ENCODE data around the gene PARD6B.
"Not testable (repeated sequence)": the region's sequence is repeated elsewhere in the genome, so short reads cannot be mapped to it uniquely, and the experiment has no call there.

The PARD6B gene

DNA sequence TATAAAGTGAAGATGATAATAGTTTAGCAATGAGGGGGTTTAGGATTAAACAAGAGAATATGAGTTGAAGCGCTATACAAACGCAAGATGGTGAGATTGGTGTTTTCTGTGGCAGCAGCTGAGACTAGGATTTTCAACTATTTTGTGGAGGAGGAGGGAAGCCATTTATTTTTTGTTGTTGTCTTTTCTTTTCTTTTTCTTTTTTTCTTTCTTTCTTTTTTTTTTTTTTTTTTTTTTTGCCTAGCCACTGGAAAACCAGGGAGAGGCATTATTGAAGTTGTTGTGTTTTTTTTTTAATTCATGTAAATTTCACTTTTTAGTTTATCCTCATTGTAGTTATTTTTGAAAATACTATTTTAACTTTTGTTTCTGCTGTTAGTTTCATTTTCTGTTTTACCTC is 15.9 kb downstream of the PARD6B start:
- no peak for FAIRE-seq

- no peak for FAIRE-seq
Measured at GRCh38 chr20:50750145-50750671, 18.8 kb downstream of the PARD6B start.

DNA sequence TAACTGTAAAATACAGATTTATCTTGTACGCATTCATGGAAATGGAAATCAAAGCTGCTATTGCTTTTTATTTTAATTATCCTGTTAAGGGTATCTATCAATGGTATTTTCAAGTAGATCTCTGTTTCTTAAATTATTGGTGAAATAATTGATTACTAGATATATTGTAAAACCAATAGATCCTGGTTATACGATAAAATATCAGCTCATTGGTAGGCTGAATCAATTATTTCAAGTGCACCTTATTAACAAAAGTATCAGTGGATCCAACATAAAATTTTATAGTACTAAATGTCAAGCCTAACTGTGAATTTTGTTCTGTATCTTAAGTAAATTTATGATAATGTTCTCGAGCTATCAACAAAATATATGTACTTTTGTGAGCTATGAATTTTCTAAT is 21.8 kb downstream of the PARD6B start:
- FAIRE-seq = no peak

GRCh38 chr20:50754420-50754819 is 23.0 kb downstream of the PARD6B start:
- no peak for FAIRE-seq

DNA sequence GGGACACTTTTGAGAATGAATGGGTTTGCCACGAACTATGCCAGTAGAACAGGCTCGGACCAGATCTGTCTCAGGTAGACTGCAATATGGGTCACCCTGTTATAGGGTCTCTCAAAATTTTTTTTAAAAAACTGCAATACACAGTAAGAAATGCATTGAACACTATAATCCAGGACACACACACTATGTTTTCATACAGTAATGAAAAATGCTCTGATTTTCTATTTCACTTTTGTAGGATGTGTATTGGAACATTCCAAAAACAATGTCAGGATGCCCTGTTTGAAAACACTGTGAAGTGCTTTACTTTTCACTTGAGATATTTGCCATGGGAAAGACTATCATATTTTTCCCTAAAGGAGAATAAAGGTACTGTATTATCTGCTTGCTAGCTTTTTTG is 25.1 kb downstream of the PARD6B start:
- no peak for FAIRE-seq

DNA sequence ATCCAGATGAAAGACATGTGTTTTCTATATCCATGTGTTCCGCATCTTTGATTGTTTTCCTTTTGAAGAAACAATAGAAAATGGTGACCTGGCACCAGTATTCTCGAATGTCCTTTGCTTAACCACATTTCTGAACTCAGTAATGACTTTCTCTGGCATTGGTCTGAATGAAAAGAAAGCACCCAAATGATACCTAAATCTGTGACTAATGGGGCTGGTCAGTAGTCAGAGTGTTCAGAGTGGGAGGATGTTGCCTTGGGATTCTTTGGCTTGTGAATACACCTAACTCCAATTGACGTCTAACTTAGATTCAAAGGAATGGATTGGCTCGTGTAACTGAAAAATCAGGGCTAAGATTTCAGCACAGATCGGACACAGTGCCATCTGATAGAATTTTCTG is 27.1 kb downstream of the PARD6B start:
- no peak for FAIRE-seq

DNA sequence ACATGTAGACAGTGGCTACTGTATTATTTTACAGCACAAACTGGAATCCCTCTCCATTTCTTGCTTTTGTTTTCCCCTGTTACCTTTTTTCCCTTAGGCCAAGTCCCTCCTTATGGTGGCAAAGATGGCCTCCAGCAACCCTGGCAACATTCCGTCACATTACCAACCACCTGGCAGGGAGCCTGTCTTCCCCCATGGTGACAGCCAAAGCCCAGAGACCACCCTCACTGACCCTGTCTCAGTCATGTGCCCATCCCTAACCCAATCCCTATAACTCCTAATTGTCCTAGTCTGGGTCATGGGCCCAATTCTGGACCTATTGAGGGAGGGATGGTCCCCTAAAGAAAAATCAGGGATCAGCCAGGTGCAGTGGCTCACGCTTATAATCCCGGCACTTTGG is 27.6 kb downstream of the PARD6B start:
- FAIRE-seq = no peak

GRCh38 chr20:50759678-50760077 is 28.3 kb downstream of the PARD6B start:
- no peak for FAIRE-seq

DNA sequence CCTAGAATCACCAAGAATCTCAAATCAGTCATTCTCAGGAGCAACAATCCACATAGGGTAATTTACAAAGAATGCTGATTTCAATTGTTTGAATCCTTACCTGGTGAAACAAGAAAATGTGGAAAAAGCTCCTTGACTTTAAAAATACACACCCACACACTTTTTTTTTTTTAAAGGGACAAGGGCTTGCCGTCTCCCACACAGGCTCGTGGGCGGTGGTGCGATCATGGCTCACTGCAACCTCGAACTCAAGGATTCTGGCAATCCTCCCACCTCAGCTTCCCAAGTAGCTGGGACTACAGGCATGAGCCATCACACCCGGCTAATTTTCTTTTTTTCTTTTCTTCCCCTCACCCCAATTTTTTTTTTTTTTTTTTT is 30.7 kb downstream of the PARD6B start:
- FAIRE-seq = no peak

GRCh38 chr20:50762435-50763220 is 31.2 kb downstream of the PARD6B start:
- no peak for FAIRE-seq

DNA sequence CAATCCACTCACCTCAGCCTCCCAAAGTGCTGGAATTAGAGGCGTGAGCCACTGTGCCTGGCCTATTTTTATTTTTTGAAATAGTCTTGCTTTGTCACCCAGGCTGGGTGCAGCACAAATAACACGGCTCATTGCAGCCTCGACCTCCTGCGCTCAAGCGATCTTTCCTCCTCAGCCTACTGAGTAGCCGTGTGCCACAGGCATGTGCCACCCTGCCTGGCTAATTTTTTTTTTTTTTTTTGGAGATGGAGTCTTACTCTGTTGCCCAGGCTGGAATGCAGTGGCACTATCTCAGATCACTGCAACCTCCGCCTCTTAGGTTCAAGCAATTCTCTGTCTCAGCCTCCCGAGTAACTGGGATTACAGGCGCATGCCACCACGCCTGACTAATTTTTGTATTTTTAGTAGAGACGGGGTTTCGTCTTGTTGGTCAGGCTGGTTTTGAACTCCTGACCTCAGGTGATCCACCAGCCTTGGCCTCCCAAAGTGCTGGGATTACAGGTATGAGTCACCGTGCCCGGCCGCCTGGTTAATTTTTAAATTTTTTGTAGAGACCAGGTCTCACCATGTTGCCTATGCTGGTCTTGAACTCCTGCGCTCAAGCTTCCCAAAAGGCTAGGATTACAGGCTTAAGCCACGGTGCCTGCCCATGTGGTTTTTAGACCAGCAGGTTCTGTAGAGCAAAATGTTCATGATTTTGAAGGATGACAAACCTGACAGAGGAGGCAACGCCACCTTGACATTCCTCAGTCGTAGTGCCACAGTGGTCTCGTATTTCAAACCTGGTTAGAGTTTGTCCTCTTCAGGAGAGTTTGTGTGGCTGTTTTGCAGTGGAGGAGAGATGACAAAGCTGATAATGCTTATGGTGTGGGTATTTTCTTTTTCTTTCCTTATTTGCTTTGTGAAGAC is 32.4 kb downstream of the PARD6B start:
- not testable (repeated sequence) for FAIRE-seq

DNA sequence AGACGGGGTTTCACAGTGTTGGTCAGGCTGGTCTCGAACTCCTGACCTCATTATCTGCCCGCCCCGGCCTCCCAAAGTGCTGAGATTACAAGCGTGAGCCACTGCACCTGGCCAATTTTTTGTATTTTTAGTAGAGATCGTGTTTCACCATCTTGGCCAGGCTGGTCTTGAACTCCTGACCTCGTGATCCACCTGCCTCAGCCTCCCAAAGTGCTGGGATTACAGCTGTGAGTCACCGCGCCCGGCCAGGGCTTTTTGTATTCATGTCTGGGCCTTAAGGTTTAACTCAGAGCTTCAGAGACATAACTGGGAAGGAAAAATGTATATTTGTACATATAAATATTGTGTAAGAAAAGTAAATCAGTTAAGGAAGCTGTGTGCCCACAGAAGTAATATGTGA is 33.9 kb downstream of the PARD6B start:
- not testable (repeated sequence) for FAIRE-seq

GRCh38 chr20:50765674-50766073 is 34.3 kb downstream of the PARD6B start:
- no peak for FAIRE-seq

- FAIRE-seq = not testable (repeated sequence)
Measured at GRCh38 chr20:50766955-50767809, 35.8 kb downstream of the PARD6B start.

- not testable (repeated sequence) for FAIRE-seq
Measured at GRCh38 chr20:50768991-50769390, 37.6 kb downstream of the PARD6B start.

DNA sequence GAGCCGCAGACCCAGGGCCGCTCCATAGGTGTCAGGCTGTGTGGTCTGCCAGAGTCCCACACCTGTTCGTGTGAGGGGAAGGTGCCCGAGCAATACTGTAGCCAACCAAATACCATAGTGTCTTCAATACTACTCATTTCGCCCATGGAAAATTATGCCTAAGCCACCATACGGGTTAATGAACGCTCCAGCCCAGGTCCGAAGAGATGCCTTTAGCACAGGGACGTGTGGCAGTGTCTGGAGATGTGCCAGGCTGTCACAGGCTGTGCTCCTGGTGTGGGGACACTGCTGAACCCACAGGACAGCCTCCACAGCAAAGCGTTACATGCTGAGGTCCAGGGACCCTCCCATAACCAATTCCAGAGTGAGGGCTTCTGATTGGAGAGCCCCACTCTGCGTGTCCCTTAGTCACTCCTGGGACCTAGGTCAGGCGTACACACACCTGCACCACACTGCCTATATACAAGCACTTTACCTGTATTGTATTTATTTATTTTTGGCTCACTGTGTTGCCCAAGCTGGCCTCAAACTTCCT is 38.2 kb downstream of the PARD6B start:
- not testable (repeated sequence) for FAIRE-seq

DNA sequence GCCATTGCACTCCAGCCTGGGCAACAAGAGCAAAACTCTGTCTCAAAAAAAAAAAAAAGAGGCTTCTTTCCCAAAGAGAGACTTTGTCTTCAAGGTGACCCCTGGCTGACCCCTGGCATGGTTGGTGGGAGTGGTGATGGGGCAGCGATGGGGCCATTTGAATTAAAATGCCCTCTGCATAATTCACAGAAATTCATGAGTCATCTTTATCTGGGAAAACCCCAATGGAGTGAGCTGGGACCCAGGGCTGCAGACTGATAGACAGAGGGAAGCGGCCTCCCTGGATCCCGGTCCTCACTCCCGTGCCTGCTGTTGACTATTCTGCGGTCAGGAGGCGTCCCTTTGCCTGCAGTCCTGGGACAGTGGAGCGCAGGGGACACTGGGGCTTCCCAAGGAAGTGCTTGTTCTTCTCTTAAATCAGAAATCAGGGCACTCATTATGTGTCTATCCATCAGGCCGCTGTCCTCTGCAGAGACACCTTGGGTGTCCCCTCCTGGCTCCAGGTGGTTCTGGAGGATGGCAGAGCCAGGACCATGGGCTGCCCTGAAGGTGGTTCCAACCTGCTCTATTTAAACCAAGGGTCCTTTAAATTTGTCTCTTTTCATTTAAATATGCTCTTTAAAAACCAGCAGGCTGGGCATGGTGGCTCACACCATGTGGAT is 40.2 kb downstream of the PARD6B start:
- FAIRE-seq = not testable (repeated sequence)

DNA sequence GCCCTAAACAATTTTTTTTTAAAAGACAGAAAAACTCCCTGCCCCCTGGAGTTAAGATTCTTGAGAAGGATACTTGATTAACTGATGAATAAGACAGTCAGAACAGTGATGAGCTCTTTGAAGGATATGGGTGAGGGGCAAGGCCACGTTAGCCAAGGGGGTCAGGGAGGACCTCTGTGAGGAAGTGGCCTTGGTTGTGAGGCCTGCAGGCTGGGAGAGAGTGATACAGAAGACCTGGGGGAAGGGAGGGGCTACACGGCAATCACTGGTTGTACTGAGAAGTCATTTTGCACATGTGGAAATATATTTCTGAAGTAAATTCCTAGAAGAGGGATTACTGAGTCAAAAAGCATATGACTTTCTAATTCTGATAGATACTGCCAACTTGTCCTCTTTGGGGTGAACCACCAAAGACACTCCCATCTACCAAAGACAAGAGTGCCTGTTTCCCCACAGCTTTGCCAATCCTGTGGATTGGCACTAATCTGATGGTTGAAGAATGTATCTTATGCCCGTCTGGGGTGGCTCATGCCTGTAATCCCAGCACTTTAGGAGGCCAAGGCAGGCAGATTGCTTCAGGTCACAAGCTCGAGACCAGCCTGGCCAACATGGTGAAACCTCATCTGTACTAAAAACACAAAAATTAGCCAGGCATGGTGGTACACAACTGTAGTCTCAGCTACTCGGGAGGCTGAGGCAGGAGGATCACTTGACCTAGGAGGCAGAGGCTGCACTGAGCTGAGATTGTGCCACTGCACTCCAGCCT is 41.2 kb downstream of the PARD6B start:
- no peak for FAIRE-seq

DNA sequence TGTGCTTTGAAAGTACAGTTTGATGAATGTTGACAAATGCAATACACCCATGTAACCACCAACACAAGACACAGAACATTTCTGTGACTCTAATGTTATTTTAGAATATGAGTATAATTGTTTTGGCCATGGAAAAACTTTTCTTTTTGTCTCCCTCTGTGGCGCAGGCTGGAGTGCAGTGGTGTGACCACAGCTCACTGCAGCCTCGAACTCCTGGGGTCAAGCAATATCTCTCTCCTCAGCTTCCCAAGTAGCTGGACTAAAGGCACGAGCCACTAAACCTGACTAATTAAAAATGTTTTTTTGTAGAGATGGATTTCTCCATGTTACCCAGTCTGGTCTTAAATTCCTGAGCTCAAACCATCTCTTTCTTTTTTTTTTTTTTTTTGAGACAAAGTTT is 43.1 kb downstream of the PARD6B start:
- no peak for FAIRE-seq

DNA sequence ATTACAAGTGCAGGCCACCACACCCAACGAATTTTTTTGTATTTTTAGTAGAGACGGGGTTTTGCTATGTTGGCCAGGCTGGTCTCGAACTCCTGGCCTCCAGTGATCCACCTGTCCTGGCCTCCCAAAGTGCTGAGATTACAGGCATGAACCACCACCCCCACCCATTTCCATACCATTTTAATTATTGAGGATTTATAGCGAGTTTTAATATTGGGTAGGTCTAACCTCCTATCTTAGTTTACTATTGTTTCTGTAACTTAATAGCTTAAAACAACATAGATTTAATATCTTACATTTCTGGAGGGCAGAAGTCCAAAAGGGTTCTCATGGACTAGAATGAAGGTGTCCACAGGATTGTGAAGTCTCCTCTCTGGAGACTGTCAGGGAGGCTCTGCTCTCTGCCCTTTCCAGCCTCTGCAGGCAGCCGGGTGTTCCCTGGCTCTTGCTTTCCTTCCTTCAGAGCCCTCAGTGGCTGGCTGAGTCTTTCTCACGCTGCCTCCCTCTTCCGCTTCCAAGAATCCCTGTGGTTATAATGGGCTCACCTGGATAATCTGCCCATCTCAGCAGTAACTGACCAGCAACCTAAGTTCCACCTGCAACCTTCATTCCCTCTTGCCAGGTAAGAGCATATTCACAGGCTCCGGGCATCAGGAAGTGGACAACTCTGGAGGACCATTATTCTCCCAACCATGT is 44.9 kb downstream of the PARD6B start:
- FAIRE-seq = no peak

DNA sequence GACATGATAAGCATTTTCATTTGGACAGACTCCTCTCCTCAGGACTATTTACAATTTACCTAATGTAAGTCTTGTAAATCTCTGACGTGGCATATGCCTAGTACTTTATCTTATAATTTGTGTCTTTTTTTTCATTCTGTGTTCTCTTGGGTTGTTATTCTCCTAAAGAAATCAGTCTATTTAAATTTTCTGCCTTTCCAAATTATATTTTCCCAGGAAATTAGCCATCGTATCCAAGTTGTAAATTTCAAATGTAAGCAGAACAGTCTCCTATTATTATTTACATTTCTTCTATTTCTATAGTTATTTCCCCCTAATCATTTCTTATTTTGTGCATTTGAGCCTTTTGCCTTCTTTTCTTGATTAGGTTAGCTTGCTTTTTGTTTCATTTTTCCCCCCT is 46.0 kb downstream of the PARD6B start:
- FAIRE-seq = no peak

Data from TTC549 (cell line).